HCT116 (cell line): ENCODE data around the gene CNTNAP2. TPM values are rescaled to one million over a fixed set of nuclear protein-coding genes. Genes with fewer than 3 reads are reported as not detected.

Experiments
- ATAC-seq: fragments of 200-7000 bp; cut with Tn5 transposase; 2 replicates; pipeline ENCODE4 v1.9.1; 2020; ENCODE audit warnings: mild to moderate bottlenecking, moderate library complexity
- BruUV-seq: library from RNA; stranded (reverse); fragments of 400-500 nt; replicated peaks from 2 replicates; lab custom pipeline; 2021; lab: Mats Ljungman, UMichigan
- CTCF ChIA-PET: fragments of 300-600 bp; sonication (Branson Sonifier 250); formaldehyde crosslinking; loops from one replicate; lab custom pipeline; 2021; ENCODE audit warnings: antibody characterized with exemption; lab: Charles Lee
- POLR2A ChIA-PET: fragments of 300-600, 350-600 bp; sonication (Branson Sonifier 250); formaldehyde crosslinking; loops from one replicate; lab custom pipeline; 2021; ENCODE audit warnings: antibody characterized with exemption; lab: Charles Lee
- RAD21 ChIA-PET, 2 experiments: fragments of 300-600 bp; sonication (Branson Sonifier 250); formaldehyde crosslinking; loops; one replicate each; lab custom pipeline; 2023; ENCODE audit warnings: low total read pairs in 2 of 2; ENCODE audit not compliant: uncharacterized antibody in 2 of 2, unreplicated experiment in 2 of 2, low non-redundant PET in 1 of 2; lab: Charles Lee
- DNase-seq: peaks from one replicate; pipeline ENCODE4 v3.0.0-alpha.2; 2010; ENCODE audit warnings: low read depth, low spot score
- H2AFZ ChIP-seq: fragments of 200-600 bp; shearing (Covaris generic), sonication (generic); 2 replicates; pipeline ENCODE4 v1.6.1; 2017; ENCODE audit warnings: low read depth, mixed run types, mixed read lengths, antibody characterized with exemption, low read length; ENCODE audit not compliant: poor library complexity, severe bottlenecking
- H3K27ac ChIP-seq: 2 replicates; pipeline ENCODE4 v1.5.1; 2012; ENCODE audit warnings: low read depth, low read length
- H3K27me3 ChIP-seq: fragments of 200-600 bp; sonication (generic); 2 replicates; pipeline ENCODE4 v1.6.1; 2016; ENCODE audit warnings: mixed run types, low read length, mixed read lengths; ENCODE audit not compliant: insufficient read depth
- H3K36me3 ChIP-seq, 2 experiments: fragments of 200-500 bp in 1 of 2; fragments of 200-600 bp in 1 of 2; sonication (Bioruptor generic) in 1 of 2; sonication (generic) in 1 of 2; 2 replicates each; pipeline versions ENCODE4 v1.5.1 to v1.6.1; 2014 to 2016; ENCODE audit warnings: low read length in 2 of 2, inconsistent platforms in 1 of 2, mixed read lengths in 1 of 2, mixed run types in 1 of 2; ENCODE audit not compliant: insufficient read depth in 2 of 2, control insufficient read depth in 1 of 2
- H3K4me1 ChIP-seq, 2 experiments: fragments of 200-600 bp in 1 of 2; sonication (generic) in 1 of 2; 2 replicates each; pipeline versions ENCODE4 v1.5.1 to v1.6.1; 2012 to 2017; ENCODE audit warnings: low read length in 2 of 2, inconsistent platforms in 1 of 2, mild to moderate bottlenecking in 1 of 2, mixed read lengths in 1 of 2, mixed run types in 1 of 2, moderate library complexity in 1 of 2; ENCODE audit not compliant: insufficient read depth in 2 of 2, control insufficient read depth in 1 of 2
- H3K4me2 ChIP-seq: fragments of 200-600 bp; sonication (generic); 2 replicates; pipeline ENCODE4 v1.6.1; 2017; ENCODE audit warnings: mixed run types, low read length, mixed read lengths
- H3K4me3 ChIP-seq, 2 experiments: fragments of 200-600 bp in 1 of 2; sonication (generic) in 1 of 2; replicated peaks in 1 of 2; 2 replicates each; pipeline ENCODE4 v1.5.1; 2011 to 2016; ENCODE audit warnings: low read length in 2 of 2, control low read depth in 1 of 2, low read depth in 1 of 2, mild to moderate bottlenecking in 1 of 2, mixed read lengths in 1 of 2, mixed run types in 1 of 2
- H3K79me2 ChIP-seq: fragments of 200-600 bp; sonication (generic); 2 replicates; pipeline ENCODE4 v1.6.1; 2017; ENCODE audit warnings: mild to moderate bottlenecking, mixed run types, low read length, moderate library complexity, mixed read lengths; ENCODE audit not compliant: insufficient read depth
- H3K9ac ChIP-seq: fragments of 200-600 bp; sonication (generic); 2 replicates; pipeline ENCODE4 v1.6.1; 2016; ENCODE audit warnings: low read length, mixed read lengths
- H3K9me2 ChIP-seq: fragments of 200-600 bp; sonication (generic), shearing (Covaris generic); 2 replicates; pipeline ENCODE4 v1.6.1; 2017; ENCODE audit warnings: mixed run types, mild to moderate bottlenecking, moderate library complexity; ENCODE audit not compliant: insufficient read depth
- H3K9me3 ChIP-seq, 2 experiments: fragments of 200-500 bp in 1 of 2; fragments of 200-600 bp in 1 of 2; sonication (Bioruptor generic) in 1 of 2; sonication (generic) in 1 of 2; 2 replicates each; pipeline ENCODE4 v1.6.1; 2014 to 2017; ENCODE audit warnings: low read length in 2 of 2, mixed read lengths in 2 of 2, inconsistent platforms in 1 of 2, low read depth in 1 of 2, mild to moderate bottlenecking in 1 of 2, mixed run types in 1 of 2, moderate library complexity in 1 of 2; ENCODE audit not compliant: control insufficient read depth in 1 of 2, insufficient read depth in 1 of 2
- H4K20me1 ChIP-seq: fragments of 200-600 bp; sonication (generic), shearing (Covaris generic); 2 replicates; pipeline ENCODE4 v1.6.1; 2017; ENCODE audit warnings: mixed run types, mild to moderate bottlenecking, moderate library complexity; ENCODE audit not compliant: insufficient read depth
- CEBPB ChIP-seq: IDR thresholded peaks from 2 replicates; pipeline ENCODE4 v1.6.1; 2012; ENCODE audit warnings: low read depth
- ELF1 ChIP-seq: IDR thresholded peaks from 2 replicates; pipeline ENCODE4 v1.6.1; 2012; ENCODE audit warnings: low read depth, borderline replicate concordance
- EZH2phosphoT487 ChIP-seq: fragments of 200-600 bp; IDR thresholded peaks from 2 replicates; pipeline ENCODE4 v1.6.1; 2018; ENCODE audit warnings: antibody characterized with exemption, borderline replicate concordance
- JUND ChIP-seq: IDR thresholded peaks from 2 replicates; pipeline ENCODE4 v1.6.1; 2012
- POLR2AphosphoS5 ChIP-seq: IDR thresholded peaks from 2 replicates; pipeline ENCODE4 v1.6.1; 2011; ENCODE audit warnings: mild to moderate bottlenecking, low read depth, low read length, moderate library complexity
- SIN3A ChIP-seq: IDR thresholded peaks from 2 replicates; pipeline ENCODE4 v1.6.1; 2012; ENCODE audit warnings: low read depth
- SRF ChIP-seq: IDR thresholded peaks from 2 replicates; pipeline ENCODE4 v1.6.1; 2012; ENCODE audit warnings: low read depth
- TCF7L2 ChIP-seq: IDR thresholded peaks from 2 replicates; pipeline ENCODE4 v1.7.0; 2011; ENCODE audit warnings: borderline replicate concordance, inconsistent platforms; ENCODE audit not compliant: insufficient read depth, insufficient read length; ENCODE audit errors: extremely low read depth
- ZFX ChIP-seq: fragments of 450-650 bp; IDR thresholded peaks from 2 replicates; pipeline ENCODE4 v1.6.1; 2017
- intact Hi-C: fragments of 100-400 bp; cut with micrococcal nuclease; formaldehyde crosslinking; loops from 2 replicates; pipeline ENCODE4 v1.10.0; 2022
- total RNA-seq: library from RNA; stranded (reverse); gene quantifications from one replicate; pipeline ENCODE4 v1.2.1, GENCODE V29; 2021; ENCODE audit not compliant: unreplicated experiment
- TF ChIP-seq, protein P1 (sequence below): IDR thresholded peaks from 2 replicates; pipeline ENCODE4 v1.6.1; 2011; ENCODE audit warnings: mild to moderate bottlenecking, low read length, moderate library complexity; ENCODE audit not compliant: insufficient replicate concordance; ENCODE audit errors: extremely low read depth
- TF ChIP-seq, protein P2 (sequence below), 3 experiments: fragments of 200-600 bp in 1 of 3; sonication (generic) in 1 of 3; IDR thresholded peaks in 2 of 3; conservative IDR thresholded peaks in 1 of 3; 2 replicates each; pipeline ENCODE4 v1.5.1; 2012 to 2017; ENCODE audit warnings: low read depth in 2 of 3, low read length in 2 of 3, antibody characterized with exemption in 1 of 3, borderline replicate concordance in 1 of 3, control low read depth in 1 of 3, mild to moderate bottlenecking in 1 of 3, mixed read lengths in 1 of 3, mixed run types in 1 of 3, moderate library complexity in 1 of 3; ENCODE audit not compliant: insufficient read depth in 1 of 3
- TF ChIP-seq, protein P3 (sequence below): IDR thresholded peaks from 2 replicates; pipeline ENCODE4 v1.6.1; 2012; ENCODE audit warnings: low read depth
- TF ChIP-seq, protein P4 (sequence below): IDR thresholded peaks from 2 replicates; pipeline ENCODE4 v1.6.1; 2012

Gene CNTNAP2
- total RNA-seq, 1 experiment from 2014 or later: 0.37 TPM

DNA sequence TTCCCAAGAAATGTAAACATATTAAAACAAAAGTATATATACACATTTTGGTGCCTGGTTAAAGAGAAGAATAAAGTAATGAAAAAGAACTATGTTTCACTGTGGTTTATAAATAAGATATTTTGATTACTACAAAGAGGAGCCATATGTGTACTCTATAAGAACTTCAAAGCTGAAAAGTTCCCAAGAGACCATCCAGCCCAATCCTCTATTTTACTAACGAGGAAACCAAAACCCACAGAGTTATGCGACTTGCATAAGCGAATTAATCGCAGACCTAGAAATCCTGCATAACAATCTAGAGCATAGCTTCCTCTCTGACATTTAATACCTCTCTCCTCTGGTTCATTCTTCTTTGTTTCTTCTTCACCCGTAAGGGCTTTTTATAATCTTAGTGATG, 937.1 kb downstream of the CNTNAP2 start (continued):
- TF ChIP-seq, protein P1, sequence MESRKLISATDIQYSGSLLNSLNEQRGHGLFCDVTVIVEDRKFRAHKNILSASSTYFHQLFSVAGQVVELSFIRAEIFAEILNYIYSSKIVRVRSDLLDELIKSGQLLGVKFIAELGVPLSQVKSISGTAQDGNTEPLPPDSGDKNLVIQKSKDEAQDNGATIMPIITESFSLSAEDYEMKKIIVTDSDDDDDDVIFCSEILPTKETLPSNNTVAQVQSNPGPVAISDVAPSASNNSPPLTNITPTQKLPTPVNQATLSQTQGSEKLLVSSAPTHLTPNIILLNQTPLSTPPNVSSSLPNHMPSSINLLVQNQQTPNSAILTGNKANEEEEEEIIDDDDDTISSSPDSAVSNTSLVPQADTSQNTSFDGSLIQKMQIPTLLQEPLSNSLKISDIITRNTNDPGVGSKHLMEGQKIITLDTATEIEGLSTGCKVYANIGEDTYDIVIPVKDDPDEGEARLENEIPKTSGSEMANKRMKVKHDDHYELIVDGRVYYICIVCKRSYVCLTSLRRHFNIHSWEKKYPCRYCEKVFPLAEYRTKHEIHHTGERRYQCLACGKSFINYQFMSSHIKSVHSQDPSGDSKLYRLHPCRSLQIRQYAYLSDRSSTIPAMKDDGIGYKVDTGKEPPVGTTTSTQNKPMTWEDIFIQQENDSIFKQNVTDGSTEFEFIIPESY: no peak
- no peak for TF ChIP-seq CEBPB

DNA sequence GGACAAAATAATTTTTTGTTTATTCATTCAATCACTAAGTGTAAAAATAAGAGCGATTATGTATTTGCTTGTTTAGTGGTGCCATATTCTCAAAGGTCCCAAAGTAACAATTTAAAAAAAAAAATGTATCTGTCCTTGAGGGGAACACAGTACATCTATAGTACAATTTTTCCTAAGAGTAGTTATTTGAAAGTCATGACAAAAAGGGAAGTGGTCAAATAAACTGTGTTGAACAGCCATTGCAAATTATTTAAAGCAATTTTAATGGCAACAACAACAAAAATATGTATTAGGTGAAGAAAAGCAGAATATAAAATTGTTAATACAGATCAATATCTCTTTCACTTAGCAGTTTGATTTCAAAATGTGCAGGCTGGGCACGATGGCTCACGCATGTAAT, 943.5 kb downstream of the CNTNAP2 start:
- no peak for ATAC-seq
- Histone ChIP-seq H2AFZ (no peak overlapping the region), H3K9ac (no peak overlapping the region), H3K27ac (no peak overlapping the region), H3K9me3 (peaks cover 6 to 14% of the 10 kb centered on the region in 2 experiments; a peak in 2 of 4 replicates), H3K36me3 (no peaks in the 10 kb centered on the region), H3K4me3 (no peak overlapping the region), H4K20me1 (no peaks in the 10 kb centered on the region), H3K9me2 (no peaks in the 10 kb centered on the region), H3K79me2 (no peaks in the 10 kb centered on the region), H3K4me1 (no peaks in the 10 kb centered on the region), H3K4me2 (no peak overlapping the region), H3K27me3 (no peaks in the 10 kb centered on the region)
- no TSS peak for BruUV-seq
- TF ChIP-seq, protein P2, sequence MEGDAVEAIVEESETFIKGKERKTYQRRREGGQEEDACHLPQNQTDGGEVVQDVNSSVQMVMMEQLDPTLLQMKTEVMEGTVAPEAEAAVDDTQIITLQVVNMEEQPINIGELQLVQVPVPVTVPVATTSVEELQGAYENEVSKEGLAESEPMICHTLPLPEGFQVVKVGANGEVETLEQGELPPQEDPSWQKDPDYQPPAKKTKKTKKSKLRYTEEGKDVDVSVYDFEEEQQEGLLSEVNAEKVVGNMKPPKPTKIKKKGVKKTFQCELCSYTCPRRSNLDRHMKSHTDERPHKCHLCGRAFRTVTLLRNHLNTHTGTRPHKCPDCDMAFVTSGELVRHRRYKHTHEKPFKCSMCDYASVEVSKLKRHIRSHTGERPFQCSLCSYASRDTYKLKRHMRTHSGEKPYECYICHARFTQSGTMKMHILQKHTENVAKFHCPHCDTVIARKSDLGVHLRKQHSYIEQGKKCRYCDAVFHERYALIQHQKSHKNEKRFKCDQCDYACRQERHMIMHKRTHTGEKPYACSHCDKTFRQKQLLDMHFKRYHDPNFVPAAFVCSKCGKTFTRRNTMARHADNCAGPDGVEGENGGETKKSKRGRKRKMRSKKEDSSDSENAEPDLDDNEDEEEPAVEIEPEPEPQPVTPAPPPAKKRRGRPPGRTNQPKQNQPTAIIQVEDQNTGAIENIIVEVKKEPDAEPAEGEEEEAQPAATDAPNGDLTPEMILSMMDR (IDR thresholded peaks at IDR 0.05 in 2 of 3, conservative IDR thresholded peaks at IDR 0.05 in 1 of 3; ENCODE audit: borderline replicate concordance in 1 of 3, insufficient read depth in 1 of 3, low read depth in 2 of 3, low read length in 2 of 3): no peak
- TF ChIP-seq SRF: no peak
- no peak for TF ChIP-seq ZFX
- TF ChIP-seq JUND: no peak
- no peak for TF ChIP-seq EZH2phosphoT487
- TF ChIP-seq TCF7L2: no peak
- no peak for TF ChIP-seq ELF1
- TF ChIP-seq SIN3A: no peak
- no peak for TF ChIP-seq CEBPB
- TF ChIP-seq, protein P3, sequence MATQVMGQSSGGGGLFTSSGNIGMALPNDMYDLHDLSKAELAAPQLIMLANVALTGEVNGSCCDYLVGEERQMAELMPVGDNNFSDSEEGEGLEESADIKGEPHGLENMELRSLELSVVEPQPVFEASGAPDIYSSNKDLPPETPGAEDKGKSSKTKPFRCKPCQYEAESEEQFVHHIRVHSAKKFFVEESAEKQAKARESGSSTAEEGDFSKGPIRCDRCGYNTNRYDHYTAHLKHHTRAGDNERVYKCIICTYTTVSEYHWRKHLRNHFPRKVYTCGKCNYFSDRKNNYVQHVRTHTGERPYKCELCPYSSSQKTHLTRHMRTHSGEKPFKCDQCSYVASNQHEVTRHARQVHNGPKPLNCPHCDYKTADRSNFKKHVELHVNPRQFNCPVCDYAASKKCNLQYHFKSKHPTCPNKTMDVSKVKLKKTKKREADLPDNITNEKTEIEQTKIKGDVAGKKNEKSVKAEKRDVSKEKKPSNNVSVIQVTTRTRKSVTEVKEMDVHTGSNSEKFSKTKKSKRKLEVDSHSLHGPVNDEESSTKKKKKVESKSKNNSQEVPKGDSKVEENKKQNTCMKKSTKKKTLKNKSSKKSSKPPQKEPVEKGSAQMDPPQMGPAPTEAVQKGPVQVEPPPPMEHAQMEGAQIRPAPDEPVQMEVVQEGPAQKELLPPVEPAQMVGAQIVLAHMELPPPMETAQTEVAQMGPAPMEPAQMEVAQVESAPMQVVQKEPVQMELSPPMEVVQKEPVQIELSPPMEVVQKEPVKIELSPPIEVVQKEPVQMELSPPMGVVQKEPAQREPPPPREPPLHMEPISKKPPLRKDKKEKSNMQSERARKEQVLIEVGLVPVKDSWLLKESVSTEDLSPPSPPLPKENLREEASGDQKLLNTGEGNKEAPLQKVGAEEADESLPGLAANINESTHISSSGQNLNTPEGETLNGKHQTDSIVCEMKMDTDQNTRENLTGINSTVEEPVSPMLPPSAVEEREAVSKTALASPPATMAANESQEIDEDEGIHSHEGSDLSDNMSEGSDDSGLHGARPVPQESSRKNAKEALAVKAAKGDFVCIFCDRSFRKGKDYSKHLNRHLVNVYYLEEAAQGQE: no peak
- no peak for TF ChIP-seq POLR2AphosphoS5
- TF ChIP-seq, protein P4, sequence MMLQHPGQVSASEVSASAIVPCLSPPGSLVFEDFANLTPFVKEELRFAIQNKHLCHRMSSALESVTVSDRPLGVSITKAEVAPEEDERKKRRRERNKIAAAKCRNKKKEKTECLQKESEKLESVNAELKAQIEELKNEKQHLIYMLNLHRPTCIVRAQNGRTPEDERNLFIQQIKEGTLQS: no peak
- POLR2A ChIA-PET: no interaction called here
- intact Hi-C loops: no loop called here
- CTCF ChIA-PET: no interaction called here
- no peak for DNase-seq
- RAD21 ChIA-PET: no interaction called here
